ENCODE measurements around the gene NOX3. TPM values are rescaled to one million over a fixed set of nuclear protein-coding genes. Genes with fewer than 3 reads are reported as not detected.

NOX3 gene
- total and polyA plus RNA-seq, 2 experiments from 2014 or later, result not detected

GRCh38 chr6:155381673-155382337 lies 73.8 kb downstream of the NOX3 start:
- no peak overlapping the region for H3K9ac ChIP-seq
- TF ChIP-seq EZH2 (IDR thresholded peaks at IDR 0.05; ENCODE audit: insufficient read depth, poor library complexity, severe bottlenecking), result no peak
- no peak; the same call in 1 of the 2 replicates for TF ChIP-seq EZH2phosphoT487 (IDR thresholded peaks at IDR 0.05; ENCODE audit: insufficient read depth, low read depth)
- DNase-seq, result peak; percentile 47

GRCh38 chr6:155380666-155381332 lies 74.8 kb downstream of the NOX3 start:
- no peaks in the 10 kb centered on the region for H4K20me1 ChIP-seq (ENCODE audit: insufficient read depth)
- WGBS, 2 experiments (ENCODE audit: low coverage in 1 of 2, low lambda C conversion rate in 2 of 2, missing lambda C conversion rate in 2 of 2), result 86 to 87% methylated on average over 8 of the region's 8 CpGs
- in situ Hi-C loops (cut with MboI), result no loop called here

More at GRCh38 chr6:155381673-155382337, 73.8 kb downstream of the NOX3 start:
- Histone ChIP-seq H3K4me1 (ENCODE audit: insufficient read depth) (peaks cover 32% of the 10 kb centered on the region), H3K9me3 (ENCODE audit: low read depth) (no peaks in the 10 kb centered on the region), H3K79me2 (ENCODE audit: insufficient read depth) (no peaks in the 10 kb centered on the region), H3F3A (ENCODE audit: insufficient read depth) (peaks cover 32% of the 10 kb centered on the region), H3K4me3 (no peak overlapping the region), H3K9me2 (ENCODE audit: insufficient read depth) (no peaks in the 10 kb centered on the region; the same call in 1 of the 2 replicates), H3K36me3 (ENCODE audit: low read depth) (no peaks in the 10 kb centered on the region), H3K4me2 (ENCODE audit: unreplicated experiment) (peak overlapping the region; percentile 31), H4K20me1 (ENCODE audit: insufficient read depth) (no peaks in the 10 kb centered on the region), H2AFZ (no peak overlapping the region), H3K27ac (peak overlapping the region; percentile 53), H3K27me3 (replicated peaks; ENCODE audit: insufficient read depth) (no peaks in the 10 kb centered on the region)
- in situ Hi-C loops (cut with MboI), result no loop called here
- 1 to 3% methylated on average over 5 of the region's 5 CpGs for WGBS, 2 experiments (ENCODE audit: low coverage in 1 of 2, low lambda C conversion rate in 2 of 2, missing lambda C conversion rate in 2 of 2)

GRCh38 chr6:155378724-155379123 lies 76.9 kb downstream of the NOX3 start:
- no peaks in the 10 kb centered on the region for H3K36me3 ChIP-seq (ENCODE audit: low read depth)
- no peak overlapping the region for H2AFZ ChIP-seq
- 93% methylated on average over 3 of the region's 3 CpGs for WGBS, 2 experiments (ENCODE audit: low coverage in 1 of 2, low lambda C conversion rate in 2 of 2, missing lambda C conversion rate in 2 of 2)
- H3K4me1 ChIP-seq (ENCODE audit: insufficient read depth), result peaks cover 60% of the 10 kb centered on the region
- H3K9me2 ChIP-seq (ENCODE audit: insufficient read depth), result peaks cover 4% of the 10 kb centered on the region; the same call in 1 of the 2 replicates
- DNase-seq, result no peak
- no peaks in the 10 kb centered on the region for H3K27me3 ChIP-seq (replicated peaks; ENCODE audit: insufficient read depth)
- no peak overlapping the region for H3K9ac ChIP-seq
- no peak overlapping the region for H3K27ac ChIP-seq
- in situ Hi-C loops (cut with MboI), result no loop called here
- H3K79me2 ChIP-seq (ENCODE audit: insufficient read depth), result no peaks in the 10 kb centered on the region
- no peak overlapping the region for H3K4me3 ChIP-seq
- H3F3A ChIP-seq (ENCODE audit: insufficient read depth), result peaks cover 44% of the 10 kb centered on the region
- H3K4me2 ChIP-seq (ENCODE audit: unreplicated experiment), result no peak overlapping the region
- H4K20me1 ChIP-seq (ENCODE audit: insufficient read depth), result no peaks in the 10 kb centered on the region
- TF ChIP-seq EZH2 (IDR thresholded peaks at IDR 0.05; ENCODE audit: insufficient read depth, poor library complexity, severe bottlenecking) (no peak), EZH2phosphoT487 (IDR thresholded peaks at IDR 0.05; ENCODE audit: insufficient read depth, low read depth) (no peak)
- no peaks in the 10 kb centered on the region for H3K9me3 ChIP-seq (ENCODE audit: low read depth)

More at GRCh38 chr6:155380666-155381332, 74.8 kb downstream of the NOX3 start:
- peaks cover 42% of the 10 kb centered on the region for H3K4me1 ChIP-seq (ENCODE audit: insufficient read depth)
- H3K79me2 ChIP-seq (ENCODE audit: insufficient read depth), result no peaks in the 10 kb centered on the region
- H3K4me2 ChIP-seq (ENCODE audit: unreplicated experiment), result no peak overlapping the region
- H3F3A ChIP-seq (ENCODE audit: insufficient read depth), result peaks cover 41% of the 10 kb centered on the region
- no peak overlapping the region for H3K27ac ChIP-seq
- no peaks in the 10 kb centered on the region for H3K9me3 ChIP-seq (ENCODE audit: low read depth)
- no peak overlapping the region for H3K9ac ChIP-seq
- H3K9me2 ChIP-seq (ENCODE audit: insufficient read depth), result no peaks in the 10 kb centered on the region; the same call in 1 of the 2 replicates
- no peaks in the 10 kb centered on the region for H3K27me3 ChIP-seq (replicated peaks; ENCODE audit: insufficient read depth)
- TF ChIP-seq EZH2phosphoT487 (IDR thresholded peaks at IDR 0.05; ENCODE audit: insufficient read depth, low read depth) (no peak), EZH2 (IDR thresholded peaks at IDR 0.05; ENCODE audit: insufficient read depth, poor library complexity, severe bottlenecking) (no peak)
- H3K36me3 ChIP-seq (ENCODE audit: low read depth), result no peaks in the 10 kb centered on the region
- DNase-seq, result no peak
- no peak overlapping the region for H2AFZ ChIP-seq
- no peak overlapping the region for H3K4me3 ChIP-seq

GRCh38 chr6:155378276-155378675 lies 77.4 kb downstream of the NOX3 start:
- no peaks in the 10 kb centered on the region for H3K79me2 ChIP-seq (ENCODE audit: insufficient read depth)
- H3K27ac ChIP-seq, result 0 out of 2 replicates have a peak overlapping the region, but pooled peaks have one; percentile 82
- H3K4me2 ChIP-seq (ENCODE audit: unreplicated experiment), result no peak overlapping the region
- H3K4me1 ChIP-seq (ENCODE audit: insufficient read depth), result peaks cover 65% of the 10 kb centered on the region
- H2AFZ ChIP-seq, result no peak overlapping the region
- no peaks in the 10 kb centered on the region for H3K36me3 ChIP-seq (ENCODE audit: low read depth)
- DNase-seq, result no peak
- H3K9me3 ChIP-seq (ENCODE audit: low read depth), result no peaks in the 10 kb centered on the region
- no peak for TF ChIP-seq EZH2phosphoT487 (IDR thresholded peaks at IDR 0.05; ENCODE audit: insufficient read depth, low read depth)
- TF ChIP-seq EZH2 (IDR thresholded peaks at IDR 0.05; ENCODE audit: insufficient read depth, poor library complexity, severe bottlenecking), result no peak
- no peak overlapping the region for H3K4me3 ChIP-seq
- H3K27me3 ChIP-seq (replicated peaks; ENCODE audit: insufficient read depth), result no peaks in the 10 kb centered on the region
- H3K9me2 ChIP-seq (ENCODE audit: insufficient read depth), result peaks cover 4% of the 10 kb centered on the region; the same call in 1 of the 2 replicates
- peaks cover 47% of the 10 kb centered on the region for H3F3A ChIP-seq (ENCODE audit: insufficient read depth)
- no peak overlapping the region for H3K9ac ChIP-seq
- in situ Hi-C loops (cut with MboI), result no loop called here
- H4K20me1 ChIP-seq (ENCODE audit: insufficient read depth), result no peaks in the 10 kb centered on the region

Measured in GM23248 (cell line).